GM21423 (cell line): ENCODE measurements around the gene ADAMTSL2.

Source experiments
- ATAC-seq: cut with Tn5 transposase; IDR thresholded peaks from one replicate; pipeline ENCODE4 v1.9.1; 2021; ENCODE audit warnings: mild to moderate bottlenecking, moderate library complexity; ENCODE audit not compliant: unreplicated experiment

Gene ADAMTSL2

GRCh38 chr9:133571896-133572595 lies 37.5 kb downstream of the ADAMTSL2 start:
- ATAC-seq: no peak

GRCh38 chr9:133572821-133573361 lies 38.4 kb downstream of the ADAMTSL2 start:
- no peak for ATAC-seq

GRCh38 chr9:133573791-133574515 lies 39.4 kb downstream of the ADAMTSL2 start:
- no peak for ATAC-seq

- no peak for ATAC-seq
These were observed 40.3 kb downstream of the ADAMTSL2 start for GRCh38 chr9:133574771-133575170.

GRCh38 chr9:133575186-133576030 lies 40.9 kb downstream of the ADAMTSL2 start:
- no peak for ATAC-seq

DNA sequence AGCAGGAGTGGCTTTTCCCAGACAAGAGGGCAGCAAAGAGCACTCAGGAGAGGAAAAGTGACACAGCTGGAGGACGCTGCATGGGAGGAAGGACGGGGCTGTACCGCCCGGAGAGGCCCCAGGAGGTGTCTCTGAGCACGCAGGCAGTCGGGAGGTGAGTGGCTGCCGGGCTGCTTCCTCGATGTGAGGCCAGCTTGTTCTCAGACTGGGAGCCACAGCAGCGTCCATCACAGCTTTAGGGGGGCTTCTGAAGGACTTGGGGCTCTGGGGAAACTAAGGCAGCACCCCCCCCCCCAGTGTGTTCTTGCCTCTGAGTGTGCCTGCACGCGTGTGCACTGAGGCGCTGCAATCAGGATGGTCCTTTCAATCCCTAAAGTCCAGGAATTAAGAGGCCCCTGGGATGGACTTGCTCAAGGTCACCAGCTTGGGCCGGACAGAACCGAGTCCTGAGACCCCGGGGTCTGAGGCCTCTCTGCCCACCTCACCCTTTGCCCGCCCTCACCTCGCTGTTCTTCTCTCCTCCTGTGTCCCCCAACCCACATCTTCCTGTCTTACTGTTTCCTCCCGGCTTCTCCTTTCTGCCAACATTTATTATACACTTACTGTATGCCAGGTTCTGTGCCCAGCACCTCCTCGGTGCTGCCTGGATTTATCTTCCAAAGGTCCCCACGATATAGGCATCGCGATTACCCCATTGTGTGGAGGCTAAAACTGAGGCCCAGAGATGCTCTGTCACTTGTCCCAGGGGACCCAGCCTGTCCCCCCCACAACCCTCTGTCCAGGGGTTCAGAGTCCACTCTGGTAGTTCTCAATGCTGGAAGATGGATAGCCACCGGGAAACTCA lies 41.7 kb downstream of the ADAMTSL2 start:
- ATAC-seq: no peak

- no peak for ATAC-seq
These were observed 42.6 kb downstream of the ADAMTSL2 start for GRCh38 chr9:133576875-133577736.

DNA sequence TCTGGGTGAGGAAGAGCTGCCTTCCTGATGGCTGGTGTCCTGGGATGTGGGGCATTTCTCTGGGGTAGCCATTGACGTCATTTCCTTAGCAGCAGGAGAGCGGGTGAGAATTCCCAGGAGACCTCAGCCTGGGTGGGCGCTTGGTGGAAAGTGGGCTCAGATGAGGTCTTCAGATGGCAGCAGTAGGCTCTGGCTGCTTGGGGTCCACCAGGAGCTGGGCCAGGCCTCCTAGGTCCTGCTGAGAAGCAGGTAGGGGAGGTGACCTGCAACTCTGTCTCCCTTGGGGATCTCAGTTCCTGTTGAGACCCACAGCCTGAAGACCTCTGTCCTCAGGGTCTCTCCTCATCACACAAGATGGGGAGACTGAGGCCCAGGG lies 43.2 kb downstream of the ADAMTSL2 start:
- ATAC-seq: no peak

DNA sequence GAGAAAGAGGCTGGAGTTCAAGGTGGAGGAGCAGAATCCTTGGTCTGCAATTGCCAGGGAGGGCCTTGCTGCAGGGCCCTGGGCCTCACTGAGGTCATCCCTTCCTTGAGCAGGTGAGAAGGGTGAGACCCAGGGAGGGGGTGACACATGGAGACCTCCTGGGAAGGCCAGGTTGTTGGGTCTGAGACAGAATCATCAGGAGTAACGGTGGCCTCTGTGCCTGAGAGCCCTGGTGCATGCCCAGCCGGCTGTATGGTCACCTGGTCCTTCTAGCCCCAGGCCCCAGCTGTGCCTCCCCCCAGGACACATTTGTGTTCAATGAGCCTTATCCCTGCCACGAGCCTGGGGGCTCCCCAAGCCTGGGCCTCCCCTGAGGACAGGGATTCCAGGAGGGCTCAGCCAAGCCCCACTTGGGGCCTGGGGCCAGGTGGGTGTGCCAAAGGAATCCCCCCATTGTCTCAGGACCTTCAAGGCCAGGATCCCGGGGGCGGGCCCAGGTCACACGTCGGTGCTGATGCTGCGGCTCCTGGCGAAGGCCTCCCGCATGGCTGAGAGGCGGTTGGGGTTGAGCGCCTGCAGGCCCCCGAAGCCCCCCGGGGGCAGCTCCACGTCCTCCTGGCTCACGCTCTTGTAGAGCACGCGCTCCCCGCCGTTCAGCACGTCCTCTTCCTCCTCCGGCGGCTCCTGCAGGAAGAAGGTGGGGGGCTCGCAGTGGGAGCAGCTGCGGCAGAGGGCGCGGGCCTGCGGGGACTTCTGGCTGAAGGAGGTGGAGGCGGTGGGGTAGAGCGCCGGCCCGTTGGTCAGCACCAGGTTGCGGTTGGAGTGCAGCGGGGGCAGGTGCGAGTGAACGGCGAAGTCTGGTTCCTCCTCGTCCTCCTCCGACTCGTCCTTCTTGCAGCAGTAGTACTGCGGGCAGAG lies 44.3 kb downstream of the ADAMTSL2 start:
- no peak for ATAC-seq

DNA sequence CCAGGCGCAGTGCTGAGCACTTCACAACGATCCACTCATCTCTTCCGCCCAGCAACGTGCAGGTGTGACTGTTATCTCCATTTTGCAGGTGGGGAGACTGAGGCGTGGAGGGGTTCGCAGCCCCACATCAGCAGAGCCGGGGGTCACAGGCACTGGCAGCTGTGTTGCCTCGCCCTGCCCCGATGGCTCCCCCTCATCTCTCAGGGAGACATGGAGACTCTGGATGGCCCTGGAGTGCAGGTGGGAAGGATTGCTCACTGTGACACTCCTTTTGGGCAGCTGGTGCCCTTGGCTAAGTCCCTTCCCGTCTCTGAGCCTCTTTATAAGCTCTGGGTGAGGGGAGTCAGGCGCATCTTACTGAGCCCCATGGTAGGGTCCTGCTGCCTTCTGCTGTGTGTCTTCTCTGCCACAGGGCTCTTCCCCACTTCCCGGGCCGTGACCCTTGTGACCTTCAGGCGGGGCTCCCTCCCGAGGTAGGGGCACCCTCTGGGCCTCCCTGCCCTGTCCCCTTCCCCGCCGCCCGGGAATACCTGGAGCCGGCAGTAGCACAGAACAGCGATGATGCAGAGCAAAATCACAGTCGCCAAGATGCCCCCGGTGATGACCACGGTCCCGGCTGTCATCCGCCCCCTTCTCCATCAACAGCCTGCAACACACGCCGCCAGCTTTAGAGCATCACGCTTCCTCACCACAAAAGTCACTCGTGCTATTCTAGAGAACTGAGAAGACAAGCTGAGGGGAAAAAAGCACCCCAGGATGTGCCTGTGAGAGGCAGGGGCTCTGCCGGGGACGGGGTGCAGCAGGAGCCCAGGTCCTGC lies 45.3 kb downstream of the ADAMTSL2 start:
- ATAC-seq: no peak

DNA sequence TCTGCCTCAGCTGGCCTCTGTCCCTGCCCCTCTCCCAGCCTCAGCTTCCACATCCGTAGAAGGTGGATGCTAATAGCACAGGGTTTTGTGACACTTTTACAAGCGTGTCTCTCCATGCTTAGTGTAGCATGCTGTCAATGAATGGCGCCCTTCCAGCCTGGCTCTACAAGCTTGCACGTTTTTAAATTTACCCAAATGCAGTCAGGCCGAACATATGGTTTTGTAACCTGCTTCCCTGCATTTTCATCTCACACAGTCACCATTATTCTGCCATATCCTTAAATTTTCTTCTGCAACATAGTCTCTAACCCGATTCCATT lies 45.9 kb downstream of the ADAMTSL2 start:
- no peak for ATAC-seq

DNA sequence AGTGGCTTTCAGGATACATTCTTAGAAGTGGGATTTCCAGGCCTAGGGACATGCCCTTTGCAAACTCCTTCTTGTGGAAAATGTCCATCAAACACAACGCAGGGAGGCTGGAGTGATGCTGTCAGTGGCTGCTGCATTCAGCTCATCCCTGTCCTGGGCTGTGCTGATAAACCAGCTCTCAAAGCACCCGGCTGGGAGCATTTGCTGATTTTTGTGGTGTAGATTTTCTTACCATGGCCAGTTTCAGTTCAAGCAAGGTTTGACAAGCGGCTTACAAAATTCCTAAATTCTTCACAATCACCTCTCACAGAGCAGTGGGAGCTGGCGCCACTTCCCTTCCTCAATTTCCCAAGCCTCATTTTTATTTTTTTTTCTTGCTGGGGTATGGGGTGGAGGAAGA lies 46.5 kb downstream of the ADAMTSL2 start:
- ATAC-seq: no peak

GRCh38 chr9:133581513-133582343 lies 47.2 kb downstream of the ADAMTSL2 start:
- ATAC-seq: no peak

DNA sequence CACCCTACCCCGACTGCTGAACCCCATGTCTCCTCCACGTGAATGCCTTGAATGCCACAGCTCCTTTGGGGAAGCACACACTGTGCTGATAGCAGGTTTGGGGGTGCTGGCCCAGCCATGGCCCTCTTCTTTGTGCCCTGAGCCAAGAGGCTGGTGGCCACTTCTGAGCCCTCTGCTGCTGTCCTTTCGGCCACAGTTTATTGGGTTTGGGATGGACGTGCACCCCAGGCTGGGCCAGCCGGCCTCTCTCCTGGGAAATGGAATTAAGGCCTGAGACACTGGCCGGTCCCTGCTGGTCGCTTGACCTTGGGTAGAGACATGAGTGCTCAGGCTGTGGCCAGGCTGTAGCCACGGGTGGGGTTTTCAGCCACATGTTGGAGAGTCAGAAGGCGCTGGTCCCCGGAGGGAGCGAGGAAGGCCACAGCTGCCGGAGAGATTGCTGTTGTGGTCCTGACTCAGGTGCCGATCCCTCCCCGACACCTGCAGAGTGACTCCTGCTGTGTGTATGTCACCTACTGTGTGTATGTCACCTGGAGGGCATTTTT lies 48.1 kb downstream of the ADAMTSL2 start:
- no peak for ATAC-seq

GRCh38 chr9:133583111-133583510 lies 48.6 kb downstream of the ADAMTSL2 start:
- ATAC-seq: no peak

DNA sequence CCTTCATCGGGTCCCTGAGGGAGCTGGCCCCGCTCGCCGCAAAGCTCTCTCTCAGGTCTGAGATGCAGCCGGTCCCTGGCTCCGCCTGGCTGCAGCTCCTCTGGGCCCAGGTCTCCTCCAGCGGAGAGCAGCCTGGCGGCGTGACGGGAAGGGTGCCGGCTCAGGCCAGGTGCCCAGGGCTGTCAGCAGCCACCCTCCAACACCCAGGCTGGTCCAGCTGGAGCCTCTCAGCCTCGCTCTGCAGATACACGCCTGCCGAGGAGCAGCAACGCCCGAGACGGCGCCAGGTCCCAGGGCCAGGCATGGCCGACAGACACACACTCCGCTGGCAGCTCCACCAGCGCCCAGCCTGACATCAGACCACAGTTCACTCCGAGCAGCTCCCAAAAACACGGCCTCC lies 49.1 kb downstream of the ADAMTSL2 start:
- ATAC-seq: no peak

- ATAC-seq: no peak
These were observed 49.7 kb downstream of the ADAMTSL2 start for GRCh38 chr9:133584167-133584558.
